Osteoblast (primary cell): ENCODE data around the gene DEPDC4. TPM values are rescaled to one million over a fixed set of nuclear protein-coding genes. Genes with fewer than 3 reads are reported as not detected.

Experiments
- DNase-seq: peaks from one replicate; pipeline ENCODE4 v3.0.0; 2011; ENCODE audit warnings: low spot score, mixed read lengths; ENCODE audit not compliant: insufficient read length; ENCODE audit errors: missing footprints
- H2AFZ ChIP-seq: 2 replicates; pipeline ENCODE4 v1.6.0; 2011; ENCODE audit warnings: mild to moderate bottlenecking, low read length
- H3K27ac ChIP-seq: 2 replicates; pipeline ENCODE4 v1.5.1; 2011; ENCODE audit warnings: mild to moderate bottlenecking, low read depth, low read length, moderate library complexity
- H3K27me3 ChIP-seq: 2 replicates; pipeline ENCODE4 v1.6.0; 2012; ENCODE audit warnings: mild to moderate bottlenecking, control low read depth, inconsistent platforms, low read length, moderate library complexity; ENCODE audit not compliant: insufficient read depth
- H3K36me3 ChIP-seq: 2 replicates; pipeline ENCODE4 v1.5.1; 2011; ENCODE audit warnings: mild to moderate bottlenecking, low read length, control low read depth, moderate library complexity; ENCODE audit not compliant: insufficient read depth
- H3K4me1 ChIP-seq: 2 replicates; pipeline ENCODE4 v1.5.1; 2011; ENCODE audit warnings: mild to moderate bottlenecking, low read length, control low read depth, moderate library complexity; ENCODE audit not compliant: insufficient read depth
- H3K4me2 ChIP-seq: 2 replicates; pipeline ENCODE4 v1.6.0; 2011; ENCODE audit warnings: mild to moderate bottlenecking, low read length; ENCODE audit not compliant: insufficient read depth
- H3K4me3 ChIP-seq: fragments of 200-600 bp; sonication (generic); 3 replicates; pipeline ENCODE4 v1.5.1; 2012; ENCODE audit warnings: mild to moderate bottlenecking, low read length, inconsistent platforms; ENCODE audit not compliant: insufficient read depth
- H3K79me2 ChIP-seq: 2 replicates; pipeline ENCODE4 v1.6.0; 2012; ENCODE audit warnings: mild to moderate bottlenecking, low read length, control low read depth, inconsistent platforms; ENCODE audit not compliant: insufficient read depth
- H3K9me3 ChIP-seq: 2 replicates; pipeline ENCODE4 v1.5.1; 2011; ENCODE audit warnings: low read depth, low read length, control low read depth
- H4K20me1 ChIP-seq: 2 replicates; pipeline ENCODE4 v1.6.0; 2012; ENCODE audit warnings: mild to moderate bottlenecking, low read length, control low read depth; ENCODE audit not compliant: insufficient read depth
- CTCF ChIP-seq: IDR thresholded peaks from 2 replicates; pipeline ENCODE4 v1.5.1; 2011; ENCODE audit warnings: mild to moderate bottlenecking, low read depth, low read length, moderate library complexity; ENCODE audit errors: extremely low read depth
- total RNA-seq: library from RNA; depleted of rRNA; stranded (reverse); fragments of >200 nt; gene quantifications from 2 replicates; pipeline ENCODE4 v1.2.3, GENCODE V29; 2012

The DEPDC4 gene
- total RNA-seq, 1 donor = 0.36 TPM

DNA sequence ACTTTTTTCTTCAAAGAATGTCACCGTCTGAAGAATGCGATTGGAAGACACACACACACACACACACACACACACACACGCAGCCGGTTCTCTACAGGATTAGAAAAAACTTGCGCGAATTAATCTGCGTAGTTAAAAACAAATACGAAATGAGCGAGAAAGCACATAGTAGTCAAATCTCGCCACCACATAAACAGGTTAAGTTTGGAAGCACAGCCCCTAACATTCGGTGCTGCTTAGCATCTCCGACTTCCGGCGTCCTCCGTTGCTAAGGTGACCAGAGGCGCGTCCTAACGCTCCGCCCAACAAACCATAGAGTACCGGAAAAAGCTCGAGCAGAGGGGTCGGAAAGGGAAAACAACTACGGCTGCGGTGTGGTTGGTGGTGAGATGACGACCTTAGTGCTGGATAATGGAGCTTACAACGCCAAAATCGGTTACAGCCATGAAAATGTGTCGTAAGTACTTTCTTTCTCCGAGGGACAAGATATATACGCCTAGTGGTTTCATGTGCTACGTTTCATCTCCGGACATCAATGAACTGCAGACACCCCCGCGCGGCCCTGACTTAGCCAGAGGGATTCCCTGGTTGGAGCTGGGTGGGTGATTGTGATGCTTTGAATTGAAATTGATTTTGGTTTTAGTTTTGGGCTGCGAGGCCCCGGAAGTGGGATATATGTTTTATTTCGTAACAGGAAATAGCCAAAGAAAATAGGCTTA is 66.3 kb downstream of the DEPDC4 start, which contains the start of gene ACTR6:
TSS of gene ACTR6 (plus strand) at position 353 of the 719 bp plus-strand sequence. CDS start at position 390, 37 bp downstream.
- Histone ChIP-seq H3K4me1 (peaks cover 6% of the 10 kb centered on the region), H3K36me3 (no peaks in the 10 kb centered on the region), H3K79me2 (peaks cover 32% of the 10 kb centered on the region), H3K27ac (peak within 1 kb of the TSS; percentile 75), H3K4me3 (peak within 1 kb of the TSS; percentile 90), H3K27me3 (no peaks in the 10 kb centered on the region), H3K4me2 (peak within 1 kb of the TSS; percentile 91), H3K9me3 (no peaks in the 10 kb centered on the region), H2AFZ (peak within 1 kb of the TSS; percentile 95), H4K20me1 (no peaks in the 10 kb centered on the region)
- TF ChIP-seq CTCF = peak; percentile 4
- DNase-seq = peak; percentile 97

DNA sequence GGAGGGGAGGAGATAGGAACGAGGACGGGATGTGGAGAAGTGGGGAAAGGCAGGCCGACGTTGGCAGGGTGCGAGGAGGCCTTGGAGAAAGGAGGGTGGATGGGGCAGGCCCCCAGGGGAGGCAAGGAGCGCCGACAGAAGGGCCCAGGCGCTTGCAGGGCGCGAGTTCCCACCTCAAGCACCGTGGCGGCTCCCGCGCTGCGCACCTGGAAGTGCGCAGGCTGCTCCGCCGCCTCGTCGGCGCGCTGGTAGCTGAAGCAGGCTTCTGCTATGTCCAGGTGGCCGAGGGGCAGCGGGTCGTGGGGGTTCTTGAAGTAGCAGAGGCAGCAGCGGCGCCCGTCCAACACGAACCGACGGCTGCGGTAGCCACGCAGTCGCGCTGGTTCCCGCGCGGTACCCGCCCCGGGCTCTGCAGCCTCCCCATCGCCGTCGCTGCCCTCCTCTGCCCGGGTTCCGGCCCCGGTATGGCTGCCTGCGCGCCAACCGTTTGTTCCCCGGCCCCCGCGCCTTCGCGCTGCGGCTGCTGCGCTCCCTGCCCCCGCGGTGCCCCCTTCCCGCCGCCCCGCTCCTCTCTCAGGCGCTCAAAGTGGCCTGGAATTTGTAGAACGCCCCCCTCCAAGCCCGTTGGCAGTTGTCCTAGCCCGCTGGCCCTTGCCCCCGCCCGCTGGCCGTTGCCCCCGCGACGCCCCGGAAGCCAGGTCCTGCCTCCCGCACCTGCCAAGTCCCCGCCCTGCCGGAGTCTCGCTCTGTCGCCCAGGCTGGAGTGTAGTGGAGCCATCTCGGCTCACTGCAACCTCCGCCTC is 67.3 kb downstream of the DEPDC4 start:
- Histone ChIP-seq H3K79me2 (peaks cover 30% of the 10 kb centered on the region), H3K9me3 (no peaks in the 10 kb centered on the region), H2AFZ (peak overlapping the region; percentile 95), H3K4me1 (peaks cover 6% of the 10 kb centered on the region), H4K20me1 (no peaks in the 10 kb centered on the region), H3K36me3 (no peaks in the 10 kb centered on the region), H3K4me3 (peak overlapping the region; percentile 90), H3K27me3 (no peaks in the 10 kb centered on the region), H3K4me2 (peak overlapping the region; percentile 91), H3K27ac (no peak overlapping the region)
- DNase-seq = peak; percentile 89
- TF ChIP-seq CTCF = no peak

GRCh38 chr12:100199023-100199346 is 67.9 kb downstream of the DEPDC4 start:
- peak overlapping the region; percentile 90 for H3K4me3 ChIP-seq
- H3K27me3 ChIP-seq = no peaks in the 10 kb centered on the region
- no peak for DNase-seq
- peak overlapping the region; percentile 95 for H2AFZ ChIP-seq
- peak overlapping the region; percentile 91 for H3K4me2 ChIP-seq
- no peak overlapping the region for H3K27ac ChIP-seq
- H3K9me3 ChIP-seq = no peaks in the 10 kb centered on the region
- H3K4me1 ChIP-seq = peaks cover 6% of the 10 kb centered on the region
- peaks cover 25% of the 10 kb centered on the region for H3K79me2 ChIP-seq
- no peak for TF ChIP-seq CTCF
- no peaks in the 10 kb centered on the region for H3K36me3 ChIP-seq
- no peaks in the 10 kb centered on the region for H4K20me1 ChIP-seq

- no peak for DNase-seq
- Histone ChIP-seq H3K36me3 (no peaks in the 10 kb centered on the region), H3K27me3 (no peaks in the 10 kb centered on the region), H3K9me3 (no peaks in the 10 kb centered on the region), H3K79me2 (peaks cover 15% of the 10 kb centered on the region), H3K4me2 (no peak overlapping the region), H3K4me3 (no peak overlapping the region), H2AFZ (no peak overlapping the region), H4K20me1 (no peaks in the 10 kb centered on the region), H3K27ac (no peak overlapping the region), H3K4me1 (peaks cover 6% of the 10 kb centered on the region)
- no peak for TF ChIP-seq CTCF
Observed at GRCh38 chr12:100197486-100197885, 69.4 kb downstream of the DEPDC4 start.
